ENCODE data around the gene ARHGAP4. TPM values are rescaled to one million over a fixed set of nuclear protein-coding genes. Genes with fewer than 3 reads are reported as not detected.

ARHGAP4 gene
- total RNA-seq, 1 experiment from 2014 or later = 0.31 TPM

GRCh38 chrX:153882086-153882498, 44.0 kb downstream of the ARHGAP4 start:
- peak; percentile 28 for DNase-seq (ENCODE audit: low spot score)

- DNase-seq (ENCODE audit: low spot score) = no peak
These were observed 44.8 kb downstream of the ARHGAP4 start for GRCh38 chrX:153881281-153881680.

- no peak for DNase-seq (ENCODE audit: low spot score)
These were observed 45.6 kb downstream of the ARHGAP4 start for GRCh38 chrX:153880440-153880815.

GRCh38 chrX:153879741-153880439, 46.2 kb downstream of the ARHGAP4 start:
- DNase-seq (ENCODE audit: low spot score) = no peak

GRCh38 chrX:153878969-153879653, 47.0 kb downstream of the ARHGAP4 start:
- no peak for DNase-seq (ENCODE audit: low spot score)

GRCh38 chrX:153878345-153878744, 47.7 kb downstream of the ARHGAP4 start:
- DNase-seq (ENCODE audit: low spot score) = no peak

GRCh38 chrX:153877571-153878261, 48.3 kb downstream of the ARHGAP4 start:
- no peak for DNase-seq (ENCODE audit: low spot score)

- no peak for DNase-seq (ENCODE audit: low spot score)
These were observed 50.0 kb downstream of the ARHGAP4 start for GRCh38 chrX:153876112-153876491.

- DNase-seq (ENCODE audit: low spot score) = no peak
These were observed 50.5 kb downstream of the ARHGAP4 start for GRCh38 chrX:153875391-153876111.

GRCh38 chrX:153874366-153875125, 51.5 kb downstream of the ARHGAP4 start:
- DNase-seq (ENCODE audit: low spot score) = no peak

GRCh38 chrX:153874085-153874365, 52.0 kb downstream of the ARHGAP4 start:
- DNase-seq (ENCODE audit: low spot score) = no peak

GRCh38 chrX:153873282-153874084, 52.6 kb downstream of the ARHGAP4 start:
- DNase-seq (ENCODE audit: low spot score) = no peak

- DNase-seq (ENCODE audit: low spot score) = no peak
These were observed 53.9 kb downstream of the ARHGAP4 start for GRCh38 chrX:153871946-153872878.

- no peak for DNase-seq (ENCODE audit: low spot score)
These were observed 54.6 kb downstream of the ARHGAP4 start for GRCh38 chrX:153871451-153871850.

GRCh38 chrX:153870791-153871360, 55.2 kb downstream of the ARHGAP4 start:
- DNase-seq (ENCODE audit: low spot score) = no peak

GRCh38 chrX:153870288-153870690, 55.8 kb downstream of the ARHGAP4 start:
- no peak for DNase-seq (ENCODE audit: low spot score)

- no peak for DNase-seq (ENCODE audit: low spot score)
These were observed 56.4 kb downstream of the ARHGAP4 start for GRCh38 chrX:153869473-153870287.

Data from H4 (cell line).